HG02943 (cell line): ENCODE results near the gene MAML1.
"Not testable (repeated sequence)": the region's sequence is repeated elsewhere in the genome, so short reads cannot be mapped to it uniquely, and the experiment has no call there.

Experiments
- ATAC-seq: cut with Tn5 transposase; IDR thresholded peaks from one replicate; pipeline ENCODE4 v1.9.1; 2021; ENCODE audit warnings: mild to moderate bottlenecking, low read depth, moderate library complexity; ENCODE audit not compliant: unreplicated experiment

MAML1 gene

DNA sequence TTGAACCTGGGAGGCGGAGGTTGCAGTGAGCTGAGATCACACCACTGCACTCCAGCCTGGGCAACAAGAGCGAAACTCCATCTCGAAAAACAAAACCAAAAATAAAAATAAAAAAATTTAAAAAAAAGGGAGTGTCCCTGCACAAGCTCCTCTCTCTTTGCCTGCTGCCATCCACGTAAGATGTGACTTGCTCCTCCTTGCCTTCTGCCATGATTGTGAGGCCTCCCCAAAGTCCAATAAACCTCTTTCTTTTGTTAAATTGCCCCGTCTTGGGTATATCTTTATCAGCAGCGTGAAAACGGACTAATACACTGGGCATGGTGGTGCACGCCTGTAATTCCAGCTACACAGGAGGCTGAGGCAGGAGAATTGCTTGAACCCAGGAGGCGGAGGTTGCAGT lies 56.7 kb downstream of the MAML1 start:
- ATAC-seq: not testable (repeated sequence)

DNA sequence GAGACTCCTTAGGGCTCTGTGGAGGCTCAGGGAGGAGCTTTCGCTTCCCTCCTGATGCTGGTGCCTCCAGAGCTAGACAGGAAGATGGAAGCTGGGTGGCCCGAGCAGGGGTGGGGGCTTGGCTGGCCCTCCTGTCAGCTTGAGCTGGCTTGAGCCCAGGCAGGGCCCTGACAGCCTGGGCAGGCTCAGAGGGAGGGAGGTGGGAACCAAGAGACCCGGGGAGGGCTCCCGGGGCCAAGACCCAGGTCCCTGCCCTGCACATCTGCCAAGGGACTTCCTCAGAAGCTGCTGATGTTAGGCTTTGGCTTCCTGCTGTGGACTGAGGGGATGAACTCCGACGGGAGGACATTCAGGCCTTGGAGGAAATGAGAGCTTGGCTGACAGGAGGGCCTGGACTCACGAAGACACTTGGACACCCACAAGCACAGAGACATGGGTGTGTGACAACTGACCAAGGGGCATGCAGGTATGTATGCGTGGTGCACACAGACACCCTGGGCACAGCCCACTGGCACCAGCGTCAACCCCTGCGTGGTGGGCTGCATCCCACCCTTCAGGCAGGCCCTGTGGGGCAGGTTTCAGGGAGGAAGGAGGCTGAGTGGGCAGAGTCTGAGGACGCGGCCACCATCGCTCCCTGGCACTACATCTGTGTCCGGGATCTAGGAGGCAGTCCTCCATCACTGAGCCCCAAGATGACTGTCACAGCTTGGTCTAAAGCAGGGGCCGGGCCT lies 59.4 kb downstream of the MAML1 start:
- ATAC-seq: no peak

DNA sequence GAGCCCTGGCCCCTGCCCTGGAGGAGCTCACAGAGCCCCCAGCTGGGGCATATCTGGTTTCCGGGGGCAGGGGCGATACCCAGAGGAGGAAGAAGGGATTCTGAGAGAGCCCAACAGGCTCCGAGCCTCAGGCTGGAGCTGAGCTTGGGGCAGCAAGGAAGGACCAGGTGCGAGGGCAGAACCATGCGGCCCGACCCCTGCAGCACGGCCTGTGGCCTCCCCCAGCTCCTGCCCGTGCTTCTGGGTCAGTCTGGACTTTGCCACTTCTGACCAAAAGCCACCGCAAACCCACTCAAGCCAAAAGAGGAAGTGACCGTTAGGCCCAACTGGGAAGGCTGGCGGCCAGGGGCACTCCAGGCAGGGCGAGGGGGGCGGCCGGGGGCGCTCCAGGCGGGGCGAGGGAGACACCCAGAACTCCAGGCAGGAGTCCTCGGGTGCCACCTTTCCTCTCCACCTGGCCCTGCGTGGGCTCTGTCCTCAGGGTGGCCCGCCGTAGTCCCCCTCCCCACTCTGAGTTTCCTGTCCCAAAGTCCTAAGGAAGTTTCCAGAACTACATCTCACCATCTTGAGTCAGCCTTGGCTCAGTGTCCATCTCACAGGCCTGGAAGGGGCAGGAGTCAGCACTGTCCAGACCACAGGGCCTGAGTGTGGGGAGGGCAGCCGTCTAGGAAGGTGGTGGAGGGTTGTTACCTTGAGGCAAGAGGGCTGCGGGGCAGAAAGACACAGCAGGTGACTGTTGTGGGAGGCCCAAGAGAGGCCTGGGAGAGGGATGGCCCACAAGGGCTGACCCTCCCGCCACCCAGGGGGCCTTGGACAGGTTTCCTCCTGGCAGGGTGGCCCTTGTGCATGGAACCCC lies 60.2 kb downstream of the MAML1 start:
- no peak for ATAC-seq

DNA sequence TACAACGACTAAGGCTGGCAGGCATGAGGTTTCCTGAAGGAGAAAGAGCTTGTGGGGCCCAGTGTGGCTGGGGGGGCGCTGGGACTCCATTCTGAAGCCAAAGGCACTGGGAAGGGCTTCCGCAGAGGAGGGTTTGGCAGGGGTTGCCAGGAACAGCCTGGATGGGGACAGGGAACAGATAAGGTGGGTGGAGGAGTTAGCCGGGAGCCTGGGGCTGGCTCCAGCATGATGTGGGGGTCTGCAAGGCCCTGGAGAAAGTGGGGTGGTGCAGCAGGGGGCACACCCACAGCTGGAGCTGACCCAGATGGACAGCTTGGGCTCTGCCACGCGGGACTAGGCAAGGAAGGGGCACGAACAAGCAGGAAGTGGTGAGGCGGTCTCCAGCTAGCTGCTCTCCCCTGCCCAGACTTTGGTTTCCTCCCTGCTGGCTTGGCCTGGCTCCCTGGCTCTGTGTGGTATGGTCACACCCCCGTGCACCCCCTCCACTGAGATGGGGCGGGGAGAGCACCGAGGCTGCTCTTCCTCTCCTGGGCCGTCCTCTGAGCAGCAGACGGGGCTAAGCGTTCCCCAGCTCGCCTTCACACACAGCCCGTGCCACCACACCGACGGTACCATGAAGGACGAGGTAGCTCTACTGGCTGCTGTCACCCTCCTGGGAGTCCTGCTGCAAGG lies 61.0 kb downstream of the MAML1 start, which contains the start of gene LTC4S:
TSS of gene LTC4S (plus strand) at position 519 of the 672 bp plus-strand sequence. CDS start at position 614, 95 bp downstream.
- ATAC-seq: no peak

DNA sequence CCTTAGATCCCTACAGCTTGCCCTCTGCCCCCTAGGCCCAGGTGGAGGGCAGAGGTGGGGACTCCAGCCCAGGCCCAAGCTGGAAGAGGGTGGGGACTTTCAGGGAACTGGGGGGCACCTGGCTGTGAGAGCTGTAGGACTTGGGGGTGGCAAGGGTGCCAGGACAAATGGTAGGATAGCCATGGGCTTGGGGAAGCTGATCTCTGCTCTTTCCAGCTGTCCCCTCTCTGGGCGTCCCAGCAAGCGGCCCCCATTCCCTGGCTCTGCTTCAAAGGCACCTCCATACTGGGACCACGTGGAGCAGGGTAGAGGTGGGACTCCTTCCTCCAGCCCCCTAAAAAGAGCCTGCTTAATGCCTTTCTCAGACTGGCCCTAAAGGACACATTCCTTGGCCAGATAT lies 61.5 kb downstream of the MAML1 start:
- no peak for ATAC-seq

DNA sequence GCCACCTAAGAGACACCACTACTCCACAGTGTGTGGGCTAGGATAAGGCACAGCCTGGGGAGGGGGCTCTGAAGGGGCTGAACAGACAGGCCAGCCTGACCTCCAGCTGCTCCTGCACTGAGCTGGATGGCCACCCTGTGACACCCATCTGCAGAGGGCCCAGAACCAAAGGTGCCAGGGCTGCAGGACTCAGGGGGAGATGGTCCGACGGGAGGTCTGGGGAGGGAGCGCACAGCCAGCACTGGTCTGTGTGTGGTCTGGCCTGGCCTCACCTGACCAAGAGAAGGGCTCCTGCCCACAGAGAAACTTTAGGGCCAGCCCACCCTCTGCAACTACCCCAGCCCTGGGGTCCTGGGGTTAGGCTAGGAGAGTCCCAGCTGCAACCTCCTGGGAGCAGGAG lies 62.0 kb downstream of the MAML1 start:
- ATAC-seq: no peak

DNA sequence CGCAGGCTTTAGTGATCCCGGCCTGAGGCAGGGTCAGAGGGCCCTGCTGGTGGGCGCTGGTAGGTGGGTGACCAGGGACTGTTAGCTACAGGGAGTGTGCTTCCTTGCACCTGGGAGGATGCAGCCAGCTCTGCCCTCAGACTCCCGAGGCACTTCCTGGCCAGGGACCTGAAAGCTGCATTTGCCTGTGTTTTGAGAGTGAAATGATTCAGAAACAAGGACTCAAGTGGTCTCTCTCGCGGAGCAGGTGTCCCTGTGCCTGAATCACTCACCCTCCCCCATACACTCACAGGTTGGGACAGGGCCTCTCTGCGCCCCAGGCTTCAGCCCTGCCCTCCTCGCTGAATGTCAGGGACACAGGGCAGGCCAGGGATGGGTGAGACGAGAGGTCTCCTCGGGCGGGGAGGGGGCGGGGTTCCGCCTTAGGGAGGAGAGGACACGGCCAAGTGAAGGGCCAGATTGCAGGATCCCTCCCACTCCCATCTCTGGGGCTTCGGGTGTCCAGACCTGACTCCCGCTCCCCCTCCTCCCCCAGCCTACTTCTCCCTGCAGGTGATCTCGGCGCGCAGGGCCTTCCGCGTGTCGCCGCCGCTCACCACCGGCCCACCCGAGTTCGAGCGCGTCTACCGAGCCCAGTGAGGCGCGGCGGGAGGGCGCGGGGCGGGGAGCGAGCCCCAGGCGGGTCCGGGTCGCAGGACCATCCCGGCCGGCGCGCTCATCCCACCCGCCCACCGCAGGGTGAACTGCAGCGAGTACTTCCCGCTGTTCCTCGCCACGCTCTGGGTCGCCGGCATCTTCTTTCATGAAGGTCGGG lies 62.6 kb downstream of the MAML1 start:
- ATAC-seq: no peak

DNA sequence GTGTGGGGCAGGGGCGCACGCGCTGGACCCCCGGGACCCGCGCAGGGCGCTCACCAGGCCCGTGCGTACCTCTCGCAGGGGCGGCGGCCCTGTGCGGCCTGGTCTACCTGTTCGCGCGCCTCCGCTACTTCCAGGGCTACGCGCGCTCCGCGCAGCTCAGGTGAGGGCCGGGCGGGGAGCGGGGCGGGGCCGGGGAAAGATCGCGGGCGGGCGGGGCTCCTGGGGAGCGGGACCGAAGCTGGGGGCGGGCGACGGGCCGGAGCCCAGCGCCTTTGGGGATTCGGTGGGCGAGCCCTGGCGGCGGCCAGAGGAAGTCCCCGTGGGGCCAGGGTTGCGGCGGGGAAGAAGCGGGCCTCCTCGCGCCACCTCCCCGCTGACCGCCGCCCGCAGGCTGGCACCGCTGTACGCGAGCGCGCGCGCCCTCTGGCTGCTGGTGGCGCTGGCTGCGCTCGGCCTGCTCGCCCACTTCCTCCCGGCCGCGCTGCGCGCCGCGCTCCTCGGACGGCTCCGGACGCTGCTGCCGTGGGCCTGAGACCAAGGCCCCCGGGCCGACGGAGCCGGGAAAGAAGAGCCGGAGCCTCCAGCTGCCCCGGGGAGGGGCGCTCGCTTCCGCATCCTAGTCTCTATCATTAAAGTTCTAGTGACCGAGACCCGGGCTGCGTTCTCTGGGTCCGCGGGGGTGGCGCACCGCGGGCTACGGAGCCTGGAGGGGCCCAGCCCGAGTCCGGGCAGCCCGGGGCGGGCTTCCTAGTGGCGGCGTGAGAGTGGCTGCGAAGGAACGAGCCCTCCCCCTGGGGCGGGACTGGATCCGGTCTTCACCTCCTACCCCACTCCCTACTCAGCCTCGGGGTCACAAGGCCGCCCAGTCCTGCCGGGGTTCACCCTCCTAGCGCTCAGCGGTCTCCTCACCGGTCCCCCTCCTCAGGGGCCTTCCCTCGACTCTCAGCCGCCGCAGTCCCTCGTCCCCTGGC lies 63.5 kb downstream of the MAML1 start:
- peak; percentile 57 for ATAC-seq

DNA sequence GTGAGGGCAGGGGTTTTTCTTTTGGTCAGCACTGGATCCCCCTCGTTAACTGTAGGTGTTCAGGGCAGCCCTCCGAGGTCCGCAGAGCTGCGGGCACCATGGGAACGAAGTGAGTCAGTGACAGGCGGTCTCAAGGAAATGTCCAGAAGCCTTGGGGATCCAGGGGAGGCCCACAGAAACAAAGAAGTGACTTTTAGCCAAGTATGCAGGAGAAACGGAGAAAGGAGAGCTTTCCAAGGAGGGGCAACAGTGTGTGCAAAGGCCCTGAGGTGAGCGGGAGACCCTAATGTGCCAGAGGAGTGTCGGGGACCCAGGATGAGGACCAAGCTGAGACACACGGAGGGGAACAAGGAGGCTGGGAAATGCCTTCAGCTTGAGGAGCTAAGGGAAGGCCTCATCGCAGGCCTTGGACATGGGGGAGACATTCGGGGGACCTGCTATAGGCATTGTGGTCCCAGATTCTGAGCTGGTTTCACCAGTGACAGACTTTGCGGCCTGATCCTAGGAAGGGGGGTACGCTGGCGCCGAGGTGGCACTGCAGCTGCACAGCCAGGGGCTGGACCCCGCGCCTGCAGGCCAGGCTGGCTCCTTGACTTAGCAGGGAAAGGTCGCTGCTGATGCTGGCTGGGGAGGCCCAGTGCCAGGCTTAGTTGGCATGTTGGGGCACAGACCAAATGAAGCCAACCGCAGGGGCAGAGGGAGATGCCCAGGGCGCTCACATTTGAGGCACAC lies 64.4 kb downstream of the MAML1 start:
- ATAC-seq: no peak

DNA sequence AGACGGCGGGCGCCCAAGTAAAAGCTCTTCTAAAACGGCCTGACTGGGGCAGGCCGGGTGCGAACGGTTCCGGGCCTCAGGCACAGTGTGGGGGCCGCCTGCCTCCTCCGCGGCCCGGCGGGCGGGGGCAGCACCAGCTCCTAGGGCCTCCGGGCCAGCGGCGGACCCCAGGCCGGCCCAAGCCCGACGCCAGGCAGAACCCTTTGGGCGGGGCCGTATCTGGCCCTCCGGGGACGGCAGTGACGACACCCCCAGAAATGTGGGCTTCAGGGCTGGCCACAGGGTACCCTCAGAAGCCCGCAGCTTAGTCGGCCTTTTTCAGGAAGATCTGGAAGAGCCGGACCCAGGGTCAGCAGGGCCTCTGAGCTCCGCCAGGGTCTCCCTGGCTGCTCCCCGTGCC lies 65.1 kb downstream of the MAML1 start:
- no peak for ATAC-seq

DNA sequence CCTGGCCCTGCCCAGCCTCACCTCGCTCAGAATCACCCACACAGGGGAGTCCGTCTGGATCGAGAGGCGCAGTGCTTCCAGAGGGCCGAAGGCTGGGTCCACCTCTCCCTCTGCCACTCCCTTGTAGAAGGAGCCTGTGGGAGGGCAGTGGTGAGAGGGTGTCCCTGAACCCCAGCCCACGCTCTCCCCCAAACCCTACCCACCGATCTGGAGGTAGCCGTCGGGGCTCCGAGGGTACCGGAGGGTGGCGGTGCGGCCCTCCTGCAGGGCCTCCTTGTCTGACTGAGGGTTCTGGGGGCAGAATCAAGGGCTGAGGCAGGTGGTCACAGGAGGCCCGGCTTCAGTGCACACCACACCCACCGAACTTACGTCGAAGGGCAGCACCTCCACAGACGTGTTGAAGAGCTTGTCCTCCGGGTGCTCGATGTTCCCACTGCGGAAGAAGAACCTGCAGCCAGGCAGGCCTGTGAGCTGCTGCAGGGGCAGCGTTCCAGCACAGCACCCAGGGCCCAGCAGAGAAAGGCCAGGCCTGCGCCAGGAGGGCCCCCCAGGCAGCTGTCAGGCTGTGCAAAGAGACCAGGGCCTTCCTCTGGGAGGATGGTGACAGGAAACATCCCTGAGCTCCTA lies 65.6 kb downstream of the MAML1 start:
- no peak for ATAC-seq

DNA sequence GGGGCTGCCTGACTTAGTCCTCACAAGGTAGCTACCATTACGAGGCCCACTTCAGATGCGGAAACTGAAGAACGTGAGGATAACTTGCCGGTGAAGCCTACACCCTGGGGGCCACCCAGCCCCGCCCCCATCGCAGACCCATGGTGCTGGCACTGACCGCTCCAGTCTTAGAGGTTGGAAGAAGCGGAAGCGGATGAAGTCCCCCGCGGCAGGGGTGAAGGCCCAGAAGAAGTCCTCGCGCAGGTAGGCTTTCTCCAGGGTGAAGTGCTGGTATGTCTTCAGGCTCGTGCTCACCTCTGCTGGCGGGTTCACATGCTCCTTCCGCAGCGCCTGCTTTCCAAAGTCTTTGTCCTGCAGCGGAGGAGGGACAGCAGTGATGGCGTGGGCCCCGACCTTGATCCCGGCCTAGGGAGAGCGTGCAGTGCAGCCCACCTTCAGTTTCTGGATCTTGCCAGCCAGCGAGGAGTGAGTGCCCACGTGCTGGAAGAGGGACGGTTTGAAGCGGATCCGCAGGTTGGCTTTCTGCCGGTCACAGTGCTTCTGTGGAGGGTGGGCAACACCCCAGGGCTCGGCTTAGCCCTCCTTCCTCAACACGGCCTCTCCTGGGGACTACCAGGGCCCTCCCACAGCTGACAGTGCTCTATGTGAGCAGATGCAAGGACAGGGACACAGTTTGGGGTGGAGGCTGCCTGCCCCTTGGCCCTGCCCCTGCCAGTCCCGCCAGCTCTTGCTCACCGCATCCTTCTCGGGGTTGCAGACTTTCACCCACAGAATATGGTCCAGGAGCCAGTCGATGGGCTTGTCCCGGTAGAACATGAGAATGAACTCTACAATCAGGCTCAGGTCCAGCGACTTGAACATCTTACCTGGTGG lies 66.4 kb downstream of the MAML1 start:
- ATAC-seq: no peak

DNA sequence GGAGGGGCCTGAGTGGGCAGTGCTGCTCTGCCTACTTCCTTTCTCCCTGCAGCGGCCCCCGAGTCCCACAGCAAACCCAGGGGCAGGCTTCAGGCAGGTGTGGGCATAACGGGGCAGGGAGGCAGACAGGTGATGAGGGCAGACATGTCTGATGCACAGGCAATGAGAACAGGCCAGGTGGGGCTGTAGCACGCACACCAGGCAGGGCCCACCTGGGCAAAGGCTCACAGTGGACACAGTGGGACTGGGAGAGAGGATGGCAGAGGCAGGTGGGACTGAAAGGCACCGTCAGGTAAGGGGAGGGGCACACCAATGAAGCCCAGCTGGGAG lies 67.0 kb downstream of the MAML1 start:
- ATAC-seq: no peak

DNA sequence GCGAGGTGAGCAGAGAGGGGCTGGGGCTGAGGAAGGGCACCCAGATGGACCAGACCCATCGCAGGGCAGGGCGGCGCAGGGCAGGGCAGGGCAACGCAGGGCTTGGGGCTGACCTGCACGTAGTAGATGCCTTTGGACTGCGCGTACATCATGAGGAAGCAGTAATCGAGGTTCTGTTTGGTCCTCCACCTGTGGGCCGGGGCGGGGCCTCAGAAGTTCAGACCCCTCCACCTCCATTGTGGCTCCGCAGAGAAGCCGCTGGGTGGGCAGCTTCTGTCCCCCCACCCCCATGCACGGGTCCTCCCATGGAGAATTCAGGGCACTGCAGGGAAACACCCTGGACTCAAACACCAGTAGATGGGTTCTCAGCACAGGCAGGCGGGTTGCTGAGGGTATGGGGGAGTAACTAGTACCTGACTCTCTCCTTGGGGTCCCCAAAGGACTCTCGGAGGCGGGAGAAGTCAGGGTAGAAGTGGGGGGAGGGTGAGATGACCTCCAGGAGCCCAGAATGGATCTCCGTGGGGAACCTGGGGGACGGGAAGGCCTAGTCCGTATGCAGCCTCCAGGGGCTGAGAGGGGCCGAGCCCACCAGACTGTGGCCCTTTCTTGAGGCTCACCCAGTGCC lies 67.6 kb downstream of the MAML1 start:
- no peak for ATAC-seq

DNA sequence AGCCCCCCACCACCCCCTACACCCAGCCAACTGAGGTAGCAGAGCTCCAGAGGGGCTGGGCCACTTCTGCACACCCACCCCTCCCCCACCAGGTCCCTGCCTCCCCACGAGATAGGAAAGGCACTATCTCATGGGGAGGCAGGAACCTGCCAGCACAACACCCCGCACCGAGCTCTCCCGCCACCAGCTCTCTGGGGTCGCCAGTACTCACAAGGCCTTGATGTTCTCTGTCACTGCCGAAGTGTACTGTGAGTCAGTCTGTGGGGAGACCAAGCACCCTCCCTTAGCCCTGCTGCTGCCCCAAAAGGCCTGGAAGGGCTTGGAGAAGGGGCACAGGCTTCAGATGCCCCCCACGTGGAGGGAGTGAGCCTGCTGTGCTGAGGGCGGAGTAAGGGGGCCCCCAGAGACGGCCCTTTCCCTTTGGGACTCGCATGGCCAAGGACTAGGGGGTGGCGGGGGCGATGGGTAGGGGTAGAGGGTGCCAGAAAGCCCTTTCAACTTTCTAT lies 68.1 kb downstream of the MAML1 start:
- ATAC-seq: no peak

DNA sequence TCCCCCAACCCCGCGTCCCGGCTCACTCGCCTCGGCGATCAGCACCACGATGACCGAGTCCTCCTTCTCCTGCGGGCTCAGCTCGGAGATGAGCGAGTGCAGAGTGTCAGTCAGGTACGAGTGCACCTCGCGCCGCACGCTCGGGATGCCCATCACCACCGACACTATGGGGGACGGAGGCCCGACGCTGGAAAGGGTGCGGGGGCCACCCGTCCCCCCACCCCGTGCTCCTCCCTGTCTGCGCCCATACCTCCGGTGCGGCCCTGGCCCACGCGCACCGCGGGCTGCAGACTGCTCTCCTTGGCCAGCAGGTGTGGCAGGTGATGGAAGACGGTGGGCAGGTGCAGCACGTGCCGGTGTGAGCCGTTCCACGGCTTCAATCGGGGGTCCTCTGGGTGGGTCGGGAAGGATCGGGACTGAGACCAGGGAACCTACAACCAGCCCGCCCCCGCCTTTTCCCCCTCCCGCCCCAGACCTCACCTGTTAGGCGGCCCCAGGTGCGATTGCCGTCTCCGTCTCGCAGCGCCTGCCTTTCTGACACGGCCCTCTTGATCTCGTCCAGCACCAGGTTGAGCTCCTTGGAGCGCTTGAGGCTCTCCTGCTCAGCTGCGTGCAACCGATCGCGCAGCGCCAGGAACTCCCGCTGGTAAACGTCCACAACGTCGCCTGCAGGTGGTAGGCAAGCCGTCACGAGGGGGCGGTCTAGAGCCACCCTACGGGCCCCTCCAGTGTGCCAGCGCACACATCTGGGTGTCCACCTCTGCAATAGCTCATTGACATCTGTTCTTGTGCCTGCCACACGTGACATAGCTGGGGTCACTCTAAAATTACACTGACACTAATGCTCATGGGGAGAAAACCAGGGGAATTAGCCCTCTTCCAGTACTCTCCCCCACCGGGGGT lies 68.9 kb downstream of the MAML1 start:
- ATAC-seq: peak; percentile 43
